Astrocyte (in vitro differentiated cells and primary cell): Measurements from ENCODE around the gene C5AR1.

Experiments used
- CTCF ChIP-seq: IDR thresholded peaks from 2 replicates; pipeline ENCODE4 v1.5.1; 2011; ENCODE audit warnings: low read depth, mild to moderate bottlenecking, inconsistent platforms, low read length, moderate library complexity; ENCODE audit not compliant: insufficient read depth
- EZH2 ChIP-seq: IDR thresholded peaks from 2 replicates; pipeline ENCODE4 v1.6.1; 2012; ENCODE audit warnings: mild to moderate bottlenecking, low read length, inconsistent platforms; ENCODE audit not compliant: insufficient read depth

- TF ChIP-seq CTCF = no peak
- TF ChIP-seq EZH2 = no peak
Observed at GRCh38 chr19:47353307-47353712, 43.6 kb downstream of the C5AR1 start.
